ENCODE measurements around the gene TSGA10IP.

The TSGA10IP gene

GRCh38 chr11:65977621-65978390 lies 32.5 kb downstream of the TSGA10IP start:
- no peak for DNase-seq (ENCODE audit: low read depth in 2 of 2)

GRCh38 chr11:65978391-65979238 lies 33.3 kb downstream of the TSGA10IP start:
- DNase-seq (ENCODE audit: low read depth in 2 of 2) = no peak

DNA sequence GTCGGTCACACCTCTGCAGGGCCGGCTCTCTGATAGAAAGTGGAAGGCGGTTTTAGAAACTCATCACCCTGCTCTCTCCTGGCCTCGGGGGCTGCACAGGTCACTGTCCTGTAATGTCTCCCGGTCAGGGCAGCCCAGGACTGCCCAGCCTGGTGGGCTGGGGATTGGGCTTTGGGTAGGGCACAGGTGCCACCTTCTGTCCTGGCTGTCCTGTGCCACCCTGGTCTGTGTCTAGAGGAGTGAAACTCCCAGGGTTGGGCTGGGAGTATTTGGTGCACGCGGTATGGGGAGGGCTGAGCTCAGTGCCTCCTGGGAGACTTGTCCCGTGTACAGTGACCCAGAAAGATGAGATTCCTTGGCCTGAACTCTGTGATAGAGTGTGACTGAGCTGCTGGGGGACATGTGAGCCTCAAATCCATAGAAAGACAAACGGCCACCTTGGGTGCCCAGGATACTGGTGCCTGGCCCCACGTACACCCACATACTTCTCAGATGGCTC lies 34.0 kb downstream of the TSGA10IP start:
- DNase-seq (ENCODE audit: low read depth in 2 of 2) = no peak

DNA sequence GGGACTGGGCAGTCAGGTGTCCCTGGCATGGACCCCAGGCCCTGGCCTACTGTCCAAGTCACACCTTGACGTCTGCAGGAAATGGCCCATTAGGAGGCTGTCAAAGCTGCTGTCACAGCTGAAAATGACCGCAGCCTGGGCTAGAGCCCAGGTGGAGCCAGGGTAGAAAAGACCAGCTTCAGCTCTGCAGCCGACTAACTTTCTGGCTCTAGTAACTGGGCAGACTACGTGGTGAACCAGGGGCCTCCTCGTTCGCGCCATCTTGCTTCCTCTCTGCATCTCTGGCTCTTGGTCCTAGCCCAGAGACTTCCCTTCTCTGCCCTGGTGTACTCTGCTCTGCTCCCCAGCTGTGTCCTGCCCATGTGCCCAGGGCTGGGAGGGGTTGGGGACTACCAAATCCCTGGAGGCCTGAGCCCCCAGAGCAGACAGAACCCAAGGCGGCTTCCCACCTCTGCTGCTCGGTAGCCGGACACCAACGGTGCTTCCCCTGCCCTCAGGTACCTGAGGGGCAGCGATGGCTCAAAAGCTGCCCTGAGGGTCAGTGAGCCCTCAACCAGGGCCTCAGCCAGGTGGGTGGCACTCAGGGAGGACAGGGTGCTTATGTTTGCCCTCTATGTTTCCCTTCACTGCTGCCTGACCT lies 35.9 kb downstream of the TSGA10IP start:
- DNase-seq (ENCODE audit: low read depth in 2 of 2) = no peak

- DNase-seq (ENCODE audit: low read depth in 2 of 2) = no peak
These were observed 36.9 kb downstream of the TSGA10IP start for GRCh38 chr11:65981972-65982823.

GRCh38 chr11:65982824-65983588 lies 37.7 kb downstream of the TSGA10IP start:
- DNase-seq (ENCODE audit: low read depth in 2 of 2) = no peak

GRCh38 chr11:65983589-65983987 lies 38.3 kb downstream of the TSGA10IP start:
- no peak for DNase-seq (ENCODE audit: low read depth in 2 of 2)

DNA sequence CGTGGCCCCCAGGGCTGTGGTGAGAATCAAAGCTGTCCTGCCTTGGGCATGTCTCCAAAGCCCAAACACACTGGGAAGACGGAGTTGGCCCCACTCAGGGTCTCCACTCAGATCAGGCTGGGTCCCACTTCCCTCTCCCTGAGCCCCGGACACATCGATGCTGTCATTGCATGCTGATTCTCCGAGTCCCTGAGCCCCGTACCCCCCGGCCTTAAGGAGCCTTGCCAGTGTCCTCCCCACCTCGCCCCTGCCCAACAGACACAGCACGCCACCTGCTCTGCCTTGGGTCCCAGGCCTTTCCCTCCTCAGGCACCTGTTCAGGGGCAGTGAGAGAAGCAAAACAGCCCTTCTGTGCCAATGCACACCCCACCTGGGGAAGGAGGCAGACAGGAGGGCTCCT lies 42.1 kb downstream of the TSGA10IP start:
- DNase-seq (ENCODE audit: low read depth in 2 of 2) = no peak

DNA sequence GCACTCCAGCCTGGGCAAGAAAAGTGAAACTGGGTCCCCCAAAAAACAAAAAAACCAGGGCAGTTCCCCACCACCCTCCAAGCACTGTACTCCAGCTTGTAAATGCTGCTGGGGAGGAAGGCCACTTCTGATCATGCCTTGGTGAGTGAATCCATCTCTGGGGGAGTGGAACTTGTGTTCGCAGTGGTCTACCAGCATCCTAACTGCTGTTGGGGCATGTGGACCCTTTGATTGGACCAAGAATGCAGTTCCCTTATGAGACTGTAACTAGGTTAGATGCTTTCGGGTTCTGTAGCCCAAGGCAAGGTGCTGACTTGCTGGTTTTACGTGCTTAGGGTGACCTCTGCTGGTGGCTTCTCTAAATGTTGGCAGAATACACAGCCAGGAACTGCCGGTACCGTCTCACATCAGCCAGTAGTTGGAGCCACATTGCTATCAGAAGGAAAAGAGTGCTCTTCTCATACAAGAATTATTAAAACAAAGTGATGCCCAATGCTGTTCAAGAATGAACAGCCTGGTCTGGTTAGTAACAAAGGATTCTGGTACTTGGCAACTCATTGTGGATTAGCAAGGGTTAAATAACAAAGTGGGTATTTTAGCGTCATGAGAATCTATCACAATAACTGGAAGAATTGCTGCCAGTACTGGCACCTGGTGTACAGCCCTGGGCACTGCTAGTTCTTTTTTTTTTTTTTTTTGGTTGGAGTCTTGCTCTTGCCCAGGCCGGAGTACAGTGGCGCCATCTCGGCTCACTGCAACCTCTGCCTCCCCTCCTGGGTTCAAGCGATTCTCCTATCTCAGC lies 43.7 kb downstream of the TSGA10IP start:
- peak; percentile 77 to 90 for DNase-seq (ENCODE audit: low read depth in 2 of 2)

DNA sequence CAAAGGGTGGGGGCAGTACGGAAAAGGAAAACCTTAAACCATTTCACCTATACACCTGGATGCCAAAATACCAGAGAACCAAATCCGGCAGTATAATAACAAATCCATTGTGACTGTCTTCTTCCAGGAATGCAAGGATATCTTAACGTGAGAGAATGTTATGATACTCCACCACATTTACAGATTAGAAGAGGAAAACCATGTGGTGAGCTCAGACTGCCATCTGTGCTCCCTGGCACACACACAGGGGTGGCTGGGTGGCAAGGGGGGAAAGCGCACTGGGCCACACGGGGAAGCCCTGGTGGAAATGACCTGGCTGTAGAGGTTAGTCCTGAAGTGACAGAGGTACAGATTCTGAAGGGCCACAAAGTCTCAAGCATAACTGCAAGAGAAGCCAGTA lies 46.8 kb downstream of the TSGA10IP start:
- DNase-seq (ENCODE audit: low read depth in 2 of 2) = no peak

- no peak for DNase-seq (ENCODE audit: low read depth in 2 of 2)
These were observed 52.0 kb downstream of the TSGA10IP start for GRCh38 chr11:65997286-65997685.

DNA sequence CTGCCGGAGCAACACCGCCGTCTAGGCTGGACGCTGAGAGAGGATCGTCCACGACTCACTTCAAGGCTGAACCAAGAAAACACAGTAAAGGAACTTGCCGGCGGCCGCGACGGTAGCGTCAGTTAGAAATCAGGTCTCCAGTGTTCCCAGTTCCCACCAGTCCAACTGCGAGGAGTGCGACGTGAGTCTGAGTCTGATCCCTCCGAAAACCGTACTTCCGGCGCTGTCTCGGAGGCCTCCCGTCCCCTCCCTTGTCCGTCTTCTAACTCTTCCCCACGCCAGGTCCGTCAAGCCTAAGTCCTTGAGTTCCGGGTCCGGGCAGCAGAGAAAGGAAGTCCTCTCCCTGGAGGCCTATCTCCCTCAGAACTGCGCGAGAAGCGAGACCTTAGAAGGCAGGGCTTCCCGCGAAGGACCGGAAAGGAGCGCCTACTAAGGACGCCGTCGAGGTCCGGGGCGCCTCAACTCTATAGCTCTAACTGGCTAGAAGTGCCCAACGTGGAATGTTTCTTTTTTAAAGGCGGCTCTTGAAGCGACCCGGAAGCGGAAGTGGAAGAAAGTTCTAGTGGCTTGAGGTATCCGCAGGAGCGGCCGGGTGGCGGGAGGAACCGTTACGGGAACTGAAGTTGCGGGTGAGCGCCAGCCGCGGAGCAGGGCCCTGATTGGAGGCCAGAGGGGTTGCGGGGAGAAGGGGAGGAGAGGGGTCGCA lies 56.8 kb downstream of the TSGA10IP start, which contains the start of the genes BANF1 and EIF1AD:
TSS of gene BANF1 (plus strand) at position 562 of the 706 bp plus-strand sequence. CDS start 748 bp downstream, outside the sequence.
TSS of gene EIF1AD (minus strand) at position 216 of the 706 bp plus-strand sequence. CDS start 1,768 bp downstream, outside the sequence.
- peak; percentile 85 to 91 for DNase-seq (ENCODE audit: low read depth in 2 of 2)

DNA sequence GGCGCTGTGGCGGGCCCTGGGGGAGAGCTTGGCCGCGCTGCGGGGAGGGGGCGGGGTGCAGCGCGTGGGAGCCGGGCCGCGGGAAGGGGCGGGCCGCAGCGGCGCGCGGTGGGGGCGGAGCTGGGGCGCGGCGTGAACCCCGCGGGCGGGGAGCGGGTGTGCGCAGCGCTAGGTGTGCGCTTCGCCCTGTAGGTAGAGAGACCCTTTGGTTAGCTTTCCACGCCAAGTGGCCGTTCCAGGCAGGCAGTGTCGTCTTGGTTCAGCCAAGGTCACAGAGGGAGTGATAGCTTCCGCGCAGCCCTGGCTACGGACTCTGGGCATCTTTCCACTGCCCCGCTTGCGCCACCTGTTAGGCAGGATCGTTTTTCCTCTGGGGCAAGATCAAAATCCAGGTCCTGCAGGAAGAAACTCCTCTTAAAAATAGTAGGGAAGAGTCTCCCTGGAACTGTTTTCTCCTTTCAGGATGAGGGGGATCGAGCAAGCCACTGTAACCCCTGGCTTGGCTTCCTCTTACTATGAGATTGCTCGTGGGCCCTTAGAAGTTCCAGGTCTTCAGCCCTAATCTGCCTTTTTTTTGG lies 57.5 kb downstream of the TSGA10IP start:
- peak in 1 of 2 donors; percentile 74 for DNase-seq (ENCODE audit: low read depth in 2 of 2)

DNA sequence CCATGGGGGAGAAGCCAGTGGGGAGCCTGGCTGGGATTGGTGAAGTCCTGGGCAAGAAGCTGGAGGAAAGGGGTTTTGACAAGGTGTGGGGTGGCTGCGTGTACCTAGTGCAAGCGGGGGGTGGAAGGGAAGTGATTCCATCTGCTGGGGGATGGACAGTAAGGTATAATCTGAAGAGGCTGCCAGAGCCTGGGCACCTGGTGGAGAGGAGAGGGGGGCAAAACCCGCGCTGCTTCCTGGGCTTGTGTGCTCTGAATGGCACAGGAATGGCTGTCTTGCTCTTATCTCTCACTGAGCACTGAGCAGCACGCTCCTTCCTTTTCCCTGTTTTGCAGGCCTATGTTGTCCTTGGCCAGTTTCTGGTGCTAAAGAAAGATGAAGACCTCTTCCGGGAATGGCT lies 58.0 kb downstream of the TSGA10IP start:
- no peak for DNase-seq (ENCODE audit: low read depth in 2 of 2)

DNA sequence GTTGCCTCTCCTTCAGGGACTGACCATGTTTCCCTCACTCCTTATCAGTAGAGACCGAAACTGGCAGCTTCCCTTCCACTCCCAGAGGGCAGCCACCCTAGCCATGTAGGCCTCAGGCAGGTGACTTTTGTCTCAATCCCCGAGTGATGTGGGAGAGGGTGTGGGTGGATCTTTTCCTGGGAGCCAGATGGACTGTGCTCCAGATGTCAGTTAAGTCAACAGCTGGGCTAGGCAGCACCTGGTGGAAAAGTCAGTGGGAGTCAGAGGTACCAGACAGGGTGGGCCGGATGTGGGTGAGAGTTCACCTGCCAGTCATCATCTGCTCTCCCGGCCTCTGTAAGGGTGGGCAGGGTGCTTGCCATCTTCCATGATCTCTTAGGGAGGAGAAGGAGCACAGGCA lies 58.9 kb downstream of the TSGA10IP start:
- DNase-seq (ENCODE audit: low read depth in 2 of 2) = no peak

DNA sequence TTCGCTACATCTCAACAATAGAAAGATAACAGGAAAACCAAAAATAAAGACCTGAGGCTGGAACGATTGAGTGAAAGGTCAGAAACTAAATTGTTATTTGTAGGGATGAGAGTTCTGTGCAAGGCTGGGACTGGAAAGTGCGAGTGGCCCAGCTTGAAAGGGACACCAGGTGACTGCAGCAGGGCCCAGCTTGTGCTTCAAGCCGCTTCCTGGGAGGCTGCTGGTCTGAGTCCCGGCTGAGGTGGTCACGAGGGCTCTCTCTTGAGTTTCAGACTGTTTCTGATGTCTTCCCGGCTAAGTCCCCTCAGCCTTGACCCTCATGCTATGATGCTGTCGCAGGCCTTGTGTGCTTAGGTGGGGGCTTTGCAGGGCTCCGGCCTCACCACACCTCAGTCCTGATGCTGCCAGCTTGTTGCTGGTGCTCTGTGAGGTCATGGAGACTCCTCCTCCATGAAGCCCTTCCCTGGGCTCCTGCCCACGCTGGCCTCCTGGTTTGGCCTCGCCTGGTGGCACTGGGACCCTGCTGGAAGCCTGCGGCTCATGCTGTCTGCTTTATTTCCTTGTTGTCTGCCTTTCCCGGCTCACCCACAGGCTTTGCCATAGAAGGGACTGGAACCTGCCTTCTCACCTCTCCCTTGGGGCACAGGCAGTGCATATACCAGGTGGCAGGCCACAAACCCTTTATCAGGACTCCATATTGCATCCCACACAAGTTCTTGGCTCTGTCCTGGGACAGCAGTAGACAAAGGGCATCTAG lies 61.0 kb downstream of the TSGA10IP start:
- no peak for DNase-seq (ENCODE audit: low read depth in 2 of 2)

GRCh38 chr11:66006891-66007176 lies 61.6 kb downstream of the TSGA10IP start:
- DNase-seq (ENCODE audit: low read depth in 2 of 2) = no peak

DNA sequence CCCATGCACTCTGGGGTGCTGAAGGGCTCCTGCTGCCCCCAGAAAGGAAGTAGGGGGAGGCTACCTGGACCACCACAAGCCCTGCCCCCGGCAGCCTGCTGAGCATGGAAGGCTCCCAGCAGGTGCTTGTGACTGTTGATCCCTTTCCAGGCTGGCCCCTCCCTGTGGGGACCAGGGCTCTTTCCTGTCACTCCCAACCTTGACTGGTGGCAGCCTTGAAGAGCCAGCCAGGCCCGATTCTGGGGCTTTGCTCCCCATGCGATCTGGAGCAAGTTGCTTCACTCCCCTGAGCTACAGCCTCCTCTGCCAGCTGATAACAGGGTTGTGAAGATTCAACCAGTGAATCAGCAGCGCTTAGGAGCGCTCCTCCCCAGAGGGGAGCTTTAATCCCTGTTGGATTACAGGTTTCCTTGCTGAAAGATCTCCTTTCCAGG lies 61.9 kb downstream of the TSGA10IP start:
- DNase-seq (ENCODE audit: low read depth in 2 of 2) = no peak
